ENCODE data around the gene TMEM121B. TPM values are rescaled to one million over a fixed set of nuclear protein-coding genes. Genes with fewer than 3 reads are reported as not detected.

The TMEM121B gene
- total RNA-seq, 4 donors from 2014 or later: under 0.01 to 0.20 (median 0.16) TPM; not detected in 1

- in situ Hi-C loops (cut with MboI; ENCODE audit: low pct_ligation_motif_present in 1 of 4, low pct_unique_long_range_greater_than_20kb in 1 of 4, low sequenced_read_pairs in 3 of 4): no loop called here
- DNase-seq: no peak
Observed at GRCh38 chr22:17110791-17111550, 10.2 kb downstream of the TMEM121B start.

GRCh38 chr22:17109976-17110375 lies 11.2 kb downstream of the TMEM121B start:
- whole genome bisulfite sequencing, 2 donors (ENCODE audit: low coverage in 1 of 2): 88 to 100% methylated on average over 3 to 16 of the region's 16 CpGs
- Histone ChIP-seq H3K27ac (no peak overlapping the region), H3K4me1 (no peaks in the 10 kb centered on the region), H3K27me3 (no peaks in the 10 kb centered on the region), H3K36me3 (peaks cover 0 to 17% (median 8%) of the 10 kb centered on the region in 4 donors), H3K4me3 (no peak overlapping the region), H3K9me3 (no peaks in the 10 kb centered on the region)
- in situ Hi-C loops (cut with MboI; ENCODE audit: low pct_ligation_motif_present in 1 of 4, low pct_unique_long_range_greater_than_20kb in 1 of 4, low sequenced_read_pairs in 3 of 4): no loop called here
- TF ChIP-seq CTCF (IDR thresholded peaks at IDR 0.05) (no peak), POLR2AphosphoS5 (IDR thresholded peaks at IDR 0.05) (no peak), POLR2A (IDR thresholded peaks at IDR 0.05) (no peak), EP300 (IDR thresholded peaks at IDR 0.05; ENCODE audit: low read depth) (no peak)
- intact Hi-C loops (cut with DNase I; ENCODE audit: low total_unique reads): no loop called here
- no peak for DNase-seq

More at GRCh38 chr22:17110791-17111550, 10.2 kb downstream of the TMEM121B start:
- no peak overlapping the region for H3K27ac ChIP-seq
- TF ChIP-seq POLR2A (IDR thresholded peaks at IDR 0.05): no peak
- no peak for TF ChIP-seq POLR2AphosphoS5 (IDR thresholded peaks at IDR 0.05)
- TF ChIP-seq EP300 (IDR thresholded peaks at IDR 0.05; ENCODE audit: low read depth): no peak
- no peak for TF ChIP-seq CTCF (IDR thresholded peaks at IDR 0.05)
- no peaks in the 10 kb centered on the region for H3K9me3 ChIP-seq
- H3K36me3 ChIP-seq: peaks cover 0 to 17% (median 7%) of the 10 kb centered on the region in 4 donors
- H3K27me3 ChIP-seq: no peaks in the 10 kb centered on the region
- no peaks in the 10 kb centered on the region for H3K4me1 ChIP-seq
- WGBS, 2 donors (ENCODE audit: low coverage in 1 of 2): 83 to 86% methylated on average over 4 to 13 of the region's 13 CpGs
- intact Hi-C loops (cut with DNase I; ENCODE audit: low total_unique reads): no loop called here
- H3K4me3 ChIP-seq: no peak overlapping the region

GRCh38 chr22:17109113-17109865 lies 11.9 kb downstream of the TMEM121B start:
- intact Hi-C loops (cut with DNase I; ENCODE audit: low total_unique reads): no loop called here
- no peaks in the 10 kb centered on the region for H3K4me1 ChIP-seq
- no peaks in the 10 kb centered on the region for H3K27me3 ChIP-seq
- in situ Hi-C loops (cut with MboI; ENCODE audit: low pct_ligation_motif_present in 1 of 4, low pct_unique_long_range_greater_than_20kb in 1 of 4, low sequenced_read_pairs in 3 of 4): no loop called here
- DNase-seq: no peak
- no peak overlapping the region for H3K27ac ChIP-seq
- 93% methylated on average over 42 of the region's 42 CpGs; no CpG with 5 or more reads in 1 of the 2 donors for WGBS, 2 donors (ENCODE audit: low coverage in 1 of 2)
- no peak for TF ChIP-seq POLR2A (IDR thresholded peaks at IDR 0.05)
- TF ChIP-seq EP300 (IDR thresholded peaks at IDR 0.05; ENCODE audit: low read depth): no peak
- no peak for TF ChIP-seq CTCF (IDR thresholded peaks at IDR 0.05)
- TF ChIP-seq POLR2AphosphoS5 (IDR thresholded peaks at IDR 0.05): no peak
- H3K36me3 ChIP-seq: peaks cover 0 to 21% (median 8%) of the 10 kb centered on the region in 4 donors
- H3K4me3 ChIP-seq: no peak overlapping the region
- no peaks in the 10 kb centered on the region for H3K9me3 ChIP-seq
